ENCODE results near the gene KIF26B. TPM values are rescaled to one million over a fixed set of nuclear protein-coding genes. Genes with fewer than 3 reads are reported as not detected.

The KIF26B gene
- total RNA-seq, 2 experiments from 2014 or later = not detected

- no peak for DNase-seq (ENCODE audit: low spot score)
- Histone ChIP-seq H3K4me1 (ENCODE audit: insufficient read depth, low read length, poor library complexity, severe bottlenecking) (no peaks in the 10 kb centered on the region), H3K36me3 (ENCODE audit: insufficient read depth, low read length) (no peaks in the 10 kb centered on the region), H3K79me2 (ENCODE audit: insufficient read depth, low read depth, low read length) (no peaks in the 10 kb centered on the region), H3K9me2 (ENCODE audit: insufficient read depth, low read length) (no peaks in the 10 kb centered on the region), H3K27ac (ENCODE audit: low read depth, low read length, poor library complexity, severe bottlenecking) (no peak overlapping the region), H2AFZ (ENCODE audit: low read length) (no peak overlapping the region), H3K4me2 (ENCODE audit: low read length) (no peak overlapping the region), H3K9me3 (ENCODE audit: low read length) (no peaks in the 10 kb centered on the region), H3K4me3 (ENCODE audit: low read depth, low read length, poor library complexity, severe bottlenecking) (no peak overlapping the region), H4K20me1 (ENCODE audit: insufficient read depth, low read length) (no peaks in the 10 kb centered on the region)
- TF ChIP-seq EZH2phosphoT487 (IDR thresholded peaks at IDR 0.05; ENCODE audit: borderline replicate concordance, low read depth, low read length) (no peak), CTCF (conservative IDR thresholded peaks at IDR 0.05; ENCODE audit: low read length) (0 out of 2 replicates have a peak, but pooled peaks have one; percentile 10)
- BruUV-seq (replicated peaks) = no TSS peak
- ChIA-PET CTCF (ENCODE audit: unreplicated experiment) (no interaction called here), POLR2A (interaction anchor here (0.6 to 0.7 kb wide), 2 partner anchors 13 to 18 kb away, joined by 3 to 5 read pairs; no protein-coding TSS in a partner anchor)
- intact Hi-C loops (cut with micrococcal nuclease; ENCODE audit: unreplicated experiment) = no loop called here
These were observed 74.3 kb downstream of the KIF26B start for GRCh38 chr1:245229051-245229450.

DNA sequence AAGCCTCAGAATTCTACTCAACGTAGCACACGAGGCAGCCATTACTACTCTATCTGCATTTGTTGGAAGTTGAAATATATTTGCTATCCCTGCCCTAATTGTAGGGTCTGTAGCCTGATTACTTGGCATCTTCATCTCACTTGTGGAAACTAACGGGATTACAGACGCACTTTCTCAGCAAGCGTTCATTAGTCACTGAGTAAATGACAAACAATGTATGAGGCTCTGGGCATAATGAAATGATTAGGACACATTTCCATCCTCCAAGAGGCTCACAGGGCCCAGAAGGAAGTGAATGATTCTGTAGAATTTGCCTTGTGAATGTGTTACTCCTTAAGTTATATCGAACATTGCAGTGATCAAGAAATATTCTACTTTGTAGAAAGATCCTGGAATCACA, 78.1 kb downstream of the KIF26B start:
- H3K36me3 ChIP-seq (ENCODE audit: insufficient read depth, low read length) = no peaks in the 10 kb centered on the region

More for the DNA sequence above, 78.1 kb downstream of the KIF26B start:
- Histone ChIP-seq H3K9me2 (ENCODE audit: insufficient read depth, low read length) (no peaks in the 10 kb centered on the region), H3K79me2 (ENCODE audit: insufficient read depth, low read depth, low read length) (no peaks in the 10 kb centered on the region), H3K4me1 (ENCODE audit: insufficient read depth, low read length, poor library complexity, severe bottlenecking) (no peaks in the 10 kb centered on the region), H4K20me1 (ENCODE audit: insufficient read depth, low read length) (no peaks in the 10 kb centered on the region), H3K4me2 (ENCODE audit: low read length) (no peak overlapping the region), H3K4me3 (ENCODE audit: low read depth, low read length, poor library complexity, severe bottlenecking) (no peak overlapping the region), H2AFZ (ENCODE audit: low read length) (no peak overlapping the region), H3K9me3 (ENCODE audit: low read length) (no peaks in the 10 kb centered on the region), H3K27ac (ENCODE audit: low read depth, low read length, poor library complexity, severe bottlenecking) (no peak overlapping the region)
- no TSS peak for BruUV-seq (replicated peaks)
- TF ChIP-seq EZH2phosphoT487 (IDR thresholded peaks at IDR 0.05; ENCODE audit: borderline replicate concordance, low read depth, low read length) (no peak), CTCF (conservative IDR thresholded peaks at IDR 0.05; ENCODE audit: low read length) (no peak)
- intact Hi-C loops (cut with micrococcal nuclease; ENCODE audit: unreplicated experiment) = no loop called here
- ChIA-PET POLR2A (no interaction called here), CTCF (ENCODE audit: unreplicated experiment) (no interaction called here)
- DNase-seq (ENCODE audit: low spot score) = no peak

Measured in OCI-LY7 (cell line).